WI38 (cell line): ENCODE measurements around the gene ZNF280C.

Source experiments
- H3K4me3 ChIP-seq: 2 replicates; pipeline ENCODE4 v1.5.1; 2011; ENCODE audit warnings: low read depth, mild to moderate bottlenecking, control low read depth, low read length
- CTCF ChIP-seq: IDR thresholded peaks from 2 replicates; pipeline ENCODE4 v1.5.1; 2012; ENCODE audit warnings: low read depth, mild to moderate bottlenecking, control low read depth, low read length

ZNF280C gene

GRCh38 chrX:130171446-130172126, 97.1 kb downstream of the ZNF280C start, which contains the start of gene RAB33A:
TSS of gene RAB33A (plus strand) at chrX:130171962. CDS start at chrX:130172063, 101 bp downstream.
- H3K4me3 ChIP-seq = peak within 1 kb of the TSS; percentile 50
- no peak for TF ChIP-seq CTCF

GRCh38 chrX:130170752-130171445, 97.8 kb downstream of the ZNF280C start:
- TF ChIP-seq CTCF = no peak
- H3K4me3 ChIP-seq = peak overlapping the region; percentile 50; the same call in 1 of the 2 replicates

GRCh38 chrX:130167040-130167439, 101.7 kb downstream of the ZNF280C start:
- peak overlapping the region; percentile 70 for H3K4me3 ChIP-seq
- no peak for TF ChIP-seq CTCF

- TF ChIP-seq CTCF = no peak
- peak overlapping the region; percentile 70 for H3K4me3 ChIP-seq
Observed at GRCh38 chrX:130166503-130166777, 102.3 kb downstream of the ZNF280C start.

- H3K4me3 ChIP-seq = peak within 1 kb of the TSS; percentile 70
- no peak for TF ChIP-seq CTCF
Observed at GRCh38 chrX:130165703-130166502, 102.8 kb downstream of the ZNF280C start, which contains the start of gene AIFM1. TSS of gene AIFM1 (minus strand) at chrX:130165841. CDS start at chrX:130165656, 185 bp downstream.

- TF ChIP-seq CTCF = no peak
Observed at GRCh38 chrX:130165181-130165702, 103.5 kb downstream of the ZNF280C start.

GRCh38 chrX:130163398-130163797, 105.3 kb downstream of the ZNF280C start:
- no peak overlapping the region for H3K4me3 ChIP-seq
- no peak for TF ChIP-seq CTCF

More at GRCh38 chrX:130165181-130165702, 103.5 kb downstream of the ZNF280C start:
- H3K4me3 ChIP-seq = peak overlapping the region; percentile 70
